SH-SY5Y (cell line): ENCODE results near the gene MCF2L2.

Source experiments
- GATA2 ChIP-seq: IDR thresholded peaks from 2 replicates; pipeline ENCODE4 v1.6.1; 2011; ENCODE audit warnings: mild to moderate bottlenecking, low read depth, low read length
- GATA3 ChIP-seq: IDR thresholded peaks from 2 replicates; pipeline ENCODE4 v1.6.1; 2011; ENCODE audit warnings: low read depth, mild to moderate bottlenecking, low read length, moderate library complexity

DNA sequence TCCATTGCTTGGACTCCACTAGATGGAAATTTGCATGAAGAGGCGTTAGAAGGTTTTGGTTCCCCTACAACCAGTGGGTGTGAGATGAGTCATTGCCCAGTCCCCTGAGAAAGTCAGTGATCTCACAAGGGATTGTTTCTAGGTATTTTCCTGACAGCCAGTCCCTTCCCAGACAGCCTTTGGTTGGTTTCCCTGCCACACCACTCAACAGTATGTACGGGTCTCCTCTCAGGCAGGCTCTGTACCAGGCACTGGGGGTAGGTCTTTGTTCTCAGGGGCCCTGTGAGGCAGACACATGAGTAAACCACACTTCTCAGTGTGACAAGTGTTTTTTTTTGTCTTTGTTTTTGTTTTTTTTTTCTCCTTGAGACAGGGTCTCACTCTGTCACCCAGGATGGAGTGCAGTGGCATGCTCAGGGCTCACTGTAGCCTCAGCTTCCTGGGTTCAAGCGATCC lies 269.8 kb downstream of the MCF2L2 start:
- TF ChIP-seq GATA3 (no peak), GATA2 (no peak)
